Caco-2 (cell line): ENCODE measurements around the gene TLR4. TPM values are rescaled to one million over a fixed set of nuclear protein-coding genes. Genes with fewer than 3 reads are reported as not detected.

Experiments
- BruUV-seq: library from RNA; stranded (reverse); fragments of 400-500 nt; replicated peaks from 2 replicates; lab custom pipeline; 2021; lab: Mats Ljungman, UMichigan
- CTCF ChIA-PET: fragments of 300-600 bp; sonication (Branson Sonifier 250); formaldehyde crosslinking; loops from one replicate; lab custom pipeline; 2022; ENCODE audit warnings: antibody characterized with exemption; lab: Charles Lee
- POLR2A ChIA-PET: fragments of 300-600 bp; sonication (Branson Sonifier 250); formaldehyde crosslinking; loops from one replicate; lab custom pipeline; 2022; ENCODE audit warnings: antibody characterized with exemption; lab: Charles Lee
- DNase-seq, 2 experiments: peaks; one replicate each; pipeline versions ENCODE4 v3.0.0 to v3.0.0-alpha.2; 2020 to 2022
- H3K27me3 ChIP-seq: replicated peaks from 2 replicates; pipeline ENCODE4 v1.6.0; 2011; ENCODE audit warnings: low read length; ENCODE audit not compliant: control insufficient read depth, insufficient read depth
- H3K36me3 ChIP-seq: 2 replicates; pipeline ENCODE4 v1.5.1; 2011; ENCODE audit warnings: low read length; ENCODE audit not compliant: control insufficient read depth, insufficient read depth
- H3K4me1 ChIP-seq: fragments of 250-450 bp; sonication (Bioruptor Pico); 2 replicates; pipeline ENCODE4 v1.5.1; 2020; ENCODE audit warnings: mild to moderate bottlenecking
- H3K4me3 ChIP-seq: 2 replicates; pipeline ENCODE4 v1.5.1; 2011; ENCODE audit warnings: low read depth, mild to moderate bottlenecking, control low read depth, low read length
- H3K9me3 ChIP-seq: fragments of 250-450 bp; sonication (Bioruptor Pico); 2 replicates; pipeline ENCODE4 v1.5.1; 2020; ENCODE audit warnings: mild to moderate bottlenecking, moderate library complexity
- H3K27ac Mint-ChIP-seq: one replicate; pipeline ENCODE4 v1.8.0; 2022; ENCODE audit warnings: mixed read lengths; ENCODE audit not compliant: unreplicated experiment
- H3K27me3 Mint-ChIP-seq: one replicate; pipeline ENCODE4 v1.8.0; 2022; ENCODE audit warnings: mixed read lengths; ENCODE audit not compliant: insufficient read depth, unreplicated experiment
- H3K36me3 Mint-ChIP-seq: one replicate; pipeline ENCODE4 v1.8.0; 2022; ENCODE audit warnings: mild to moderate bottlenecking, mixed read lengths; ENCODE audit not compliant: insufficient read depth, unreplicated experiment
- H3K4me1 Mint-ChIP-seq: one replicate; pipeline ENCODE4 v1.8.0; 2022; ENCODE audit warnings: low read depth, mixed read lengths; ENCODE audit not compliant: unreplicated experiment
- H3K4me3 Mint-ChIP-seq: one replicate; pipeline ENCODE4 v1.8.0; 2022; ENCODE audit warnings: mild to moderate bottlenecking, moderate library complexity, mixed read lengths; ENCODE audit not compliant: unreplicated experiment
- H3K9me3 Mint-ChIP-seq: one replicate; pipeline ENCODE4 v1.8.0; 2022; ENCODE audit warnings: mixed read lengths; ENCODE audit not compliant: unreplicated experiment
- CTCF ChIP-seq, 2 experiments: fragments of 200-600 bp in 1 of 2; IDR thresholded peaks; 1 replicate in 1 of 2; 2 replicates in 1 of 2; pipeline versions ENCODE4 v1.5.1 to v1.8.0; 2011 to 2022; ENCODE audit warnings: antibody characterized with exemption in 1 of 2, control low read depth in 1 of 2, inconsistent platforms in 1 of 2, low read depth in 1 of 2, low read length in 1 of 2, mild to moderate bottlenecking in 1 of 2, moderate library complexity in 1 of 2; ENCODE audit not compliant: insufficient read depth in 1 of 2, severe bottlenecking in 1 of 2, unreplicated experiment in 1 of 2
- intact Hi-C: fragments of 100-400 bp; cut with micrococcal nuclease; formaldehyde crosslinking; loops from one replicate; pipeline ENCODE4 v1.10.0; 2022; ENCODE audit not compliant: unreplicated experiment
- total RNA-seq: library from RNA; stranded (reverse); gene quantifications from 2 replicates; pipeline ENCODE4 v1.2.3, GENCODE V29; 2022

Gene TLR4
- total RNA-seq, 1 experiment from 2014 or later: not detected

- Mint-ChIP-seq H3K36me3 (no peaks in the 10 kb centered on the region), H3K9me3 (no peaks in the 10 kb centered on the region), H3K27me3 (peaks cover 2% of the 10 kb centered on the region), H3K27ac (no peak overlapping the region), H3K4me3 (no peak overlapping the region), H3K4me1 (no peaks in the 10 kb centered on the region)
- Histone ChIP-seq H3K27me3 (no peaks in the 10 kb centered on the region), H3K36me3 (no peaks in the 10 kb centered on the region), H3K9me3 (no peaks in the 10 kb centered on the region), H3K4me3 (no peak overlapping the region), H3K4me1 (no peaks in the 10 kb centered on the region)
- CTCF ChIA-PET: interaction anchor here (0.7 kb wide), 1 partner anchor 569 kb away, joined by 4 read pairs; no protein-coding TSS in a partner anchor
- DNase-seq: no peak
- intact Hi-C loops: no loop called here
- BruUV-seq: no TSS peak
- POLR2A ChIA-PET: no interaction called here
- no peak for TF ChIP-seq CTCF (IDR thresholded peaks at IDR 0.05; ENCODE audit: insufficient read depth in 1 of 2, low read depth in 1 of 2, low read length in 1 of 2, severe bottlenecking in 1 of 2, unreplicated experiment in 1 of 2)
Measured at GRCh38 chr9:117734082-117734481, 29.9 kb downstream of the TLR4 start.

- CTCF ChIA-PET: interaction anchor here (0.7 kb wide), 1 partner anchor 568 kb away, joined by 4 read pairs; no protein-coding TSS in a partner anchor
- Mint-ChIP-seq H3K36me3 (no peaks in the 10 kb centered on the region), H3K9me3 (no peaks in the 10 kb centered on the region), H3K27ac (no peak overlapping the region), H3K4me3 (no peak overlapping the region), H3K27me3 (peaks cover 2% of the 10 kb centered on the region), H3K4me1 (no peaks in the 10 kb centered on the region)
- BruUV-seq: no TSS peak
- H3K27me3 ChIP-seq: no peaks in the 10 kb centered on the region
- no peaks in the 10 kb centered on the region for H3K9me3 ChIP-seq
- H3K36me3 ChIP-seq: no peaks in the 10 kb centered on the region
- intact Hi-C loops: no loop called here
- TF ChIP-seq CTCF (IDR thresholded peaks at IDR 0.05; ENCODE audit: insufficient read depth in 1 of 2, low read depth in 1 of 2, low read length in 1 of 2, severe bottlenecking in 1 of 2, unreplicated experiment in 1 of 2): no peak
- no peak for DNase-seq
- POLR2A ChIA-PET: no interaction called here
- no peak overlapping the region for H3K4me3 ChIP-seq
- no peaks in the 10 kb centered on the region for H3K4me1 ChIP-seq
Measured at GRCh38 chr9:117734523-117735314, 30.5 kb downstream of the TLR4 start.

DNA sequence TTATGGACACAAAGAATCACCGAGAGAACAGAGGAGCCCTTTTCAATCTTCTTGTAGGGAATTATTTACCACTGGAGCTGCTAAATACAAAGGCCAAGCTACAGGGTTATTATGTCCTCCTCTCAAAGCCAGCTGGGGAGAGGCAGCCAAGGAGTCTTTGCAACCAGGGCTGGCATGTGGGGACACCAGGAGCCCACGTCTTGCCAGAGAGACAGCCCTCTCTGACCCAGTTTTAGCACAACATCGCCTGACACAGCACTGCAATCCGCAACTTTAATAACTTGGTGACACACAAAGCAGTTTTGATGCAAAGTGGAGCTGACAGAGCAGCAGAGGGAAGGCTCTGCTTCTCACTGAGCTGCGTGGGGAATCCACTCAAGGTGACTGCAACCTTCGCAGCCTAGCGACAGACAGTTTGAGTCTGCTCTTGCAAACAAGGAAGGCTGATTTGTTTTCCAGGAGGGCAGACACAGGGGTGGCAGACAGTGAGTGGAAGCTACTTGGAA is 33.6 kb downstream of the TLR4 start:
- H3K4me3 ChIP-seq: no peak overlapping the region
- H3K4me1 ChIP-seq: no peaks in the 10 kb centered on the region
- intact Hi-C loops: no loop called here
- no peaks in the 10 kb centered on the region for H3K9me3 ChIP-seq
- Mint-ChIP-seq H3K27me3 (peaks cover 5% of the 10 kb centered on the region), H3K4me3 (no peak overlapping the region), H3K9me3 (no peaks in the 10 kb centered on the region), H3K27ac (no peak overlapping the region), H3K36me3 (no peaks in the 10 kb centered on the region), H3K4me1 (no peaks in the 10 kb centered on the region)
- no peak for DNase-seq
- ChIA-PET CTCF (no interaction called here), POLR2A (no interaction called here)
- H3K36me3 ChIP-seq: no peaks in the 10 kb centered on the region
- no TSS peak for BruUV-seq
- TF ChIP-seq CTCF (IDR thresholded peaks at IDR 0.05; ENCODE audit: insufficient read depth in 1 of 2, low read depth in 1 of 2, low read length in 1 of 2, severe bottlenecking in 1 of 2, unreplicated experiment in 1 of 2): no peak
- no peaks in the 10 kb centered on the region for H3K27me3 ChIP-seq
